Thyroid gland (tissue), 4 donors: ENCODE measurements around the gene IMP3.

Experiments used
- POLR2A ChIP-seq, 2 donors: fragments of 450-650 bp; IDR thresholded peaks; one replicate each; pipeline ENCODE4 v1.6.1; 2017; ENCODE audit warnings: antibody characterized with exemption in 2 of 2, mild to moderate bottlenecking in 2 of 2, moderate library complexity in 1 of 2
- TF ChIP-seq, protein P1 (sequence below), 6 experiments: fragments of 200-600 bp in 3 of 6; fragments of 450-650 bp in 3 of 6; sonication (generic) in 3 of 6; IDR thresholded peaks; one replicate each; pipeline ENCODE4 v1.5.1; 2016 to 2019; ENCODE audit warnings: antibody characterized with exemption in 6 of 6, mild to moderate bottlenecking in 2 of 6, inconsistent platforms in 1 of 6, moderate library complexity in 1 of 6

DNA sequence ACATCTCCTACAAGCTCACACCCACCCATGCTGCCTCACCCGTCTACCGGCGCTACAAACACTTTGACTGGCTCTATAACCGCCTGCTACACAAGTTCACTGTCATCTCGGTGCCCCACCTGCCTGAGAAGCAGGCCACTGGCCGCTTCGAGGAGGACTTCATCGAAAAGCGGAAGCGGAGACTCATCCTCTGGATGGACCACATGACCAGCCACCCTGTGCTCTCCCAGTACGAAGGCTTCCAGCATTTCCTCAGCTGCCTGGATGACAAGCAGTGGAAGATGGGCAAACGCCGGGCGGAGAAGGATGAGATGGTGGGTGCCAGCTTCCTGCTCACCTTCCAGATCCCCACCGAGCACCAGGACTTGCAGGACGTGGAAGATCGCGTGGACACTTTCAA lies 9.8 kb upstream of the IMP3 start:
- TF ChIP-seq, protein P1, sequence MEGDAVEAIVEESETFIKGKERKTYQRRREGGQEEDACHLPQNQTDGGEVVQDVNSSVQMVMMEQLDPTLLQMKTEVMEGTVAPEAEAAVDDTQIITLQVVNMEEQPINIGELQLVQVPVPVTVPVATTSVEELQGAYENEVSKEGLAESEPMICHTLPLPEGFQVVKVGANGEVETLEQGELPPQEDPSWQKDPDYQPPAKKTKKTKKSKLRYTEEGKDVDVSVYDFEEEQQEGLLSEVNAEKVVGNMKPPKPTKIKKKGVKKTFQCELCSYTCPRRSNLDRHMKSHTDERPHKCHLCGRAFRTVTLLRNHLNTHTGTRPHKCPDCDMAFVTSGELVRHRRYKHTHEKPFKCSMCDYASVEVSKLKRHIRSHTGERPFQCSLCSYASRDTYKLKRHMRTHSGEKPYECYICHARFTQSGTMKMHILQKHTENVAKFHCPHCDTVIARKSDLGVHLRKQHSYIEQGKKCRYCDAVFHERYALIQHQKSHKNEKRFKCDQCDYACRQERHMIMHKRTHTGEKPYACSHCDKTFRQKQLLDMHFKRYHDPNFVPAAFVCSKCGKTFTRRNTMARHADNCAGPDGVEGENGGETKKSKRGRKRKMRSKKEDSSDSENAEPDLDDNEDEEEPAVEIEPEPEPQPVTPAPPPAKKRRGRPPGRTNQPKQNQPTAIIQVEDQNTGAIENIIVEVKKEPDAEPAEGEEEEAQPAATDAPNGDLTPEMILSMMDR (IDR thresholded peaks at IDR 0.05) = no peak
- no peak for TF ChIP-seq POLR2A (IDR thresholded peaks at IDR 0.05)
